GM12892 (cell line): ENCODE results near the gene LMTK3.

Source experiments
- POLR2A ChIP-seq: IDR thresholded peaks from 2 replicates; pipeline ENCODE4 v1.6.1; 2011; ENCODE audit warnings: low read depth, low read length, control low read depth
- POLR2AphosphoS5 ChIP-seq: IDR thresholded peaks from 2 replicates; pipeline ENCODE4 v1.6.1; 2011; ENCODE audit warnings: low read depth, low read length, control low read depth
- TAF1 ChIP-seq: IDR thresholded peaks from 2 replicates; pipeline ENCODE4 v1.6.1; 2011; ENCODE audit warnings: low read depth, mild to moderate bottlenecking, control low read depth, low read length, borderline replicate concordance

GRCh38 chr19:48500830-48501493 is 10.7 kb downstream of the LMTK3 start:
- no peak for TF ChIP-seq POLR2AphosphoS5
- no peak for TF ChIP-seq POLR2A
- no peak for TF ChIP-seq TAF1
